Activated B cell treated with CpG ODN at 0.5 μM for 24 hours (primary cell): ENCODE measurements around the gene ADCY3. TPM values are rescaled to one million over a fixed set of nuclear protein-coding genes. Genes with fewer than 3 reads are reported as not detected.

Experiments used
- ATAC-seq: fragments of 200-7000 bp; cut with Tn5 transposase; one replicate; pipeline ENCODE4 v1.10.0; 2021; ENCODE audit warnings: low read depth, mild to moderate bottlenecking, moderate library complexity
- CTCF ChIA-PET: fragments of 350-600 bp; sonication (Branson Sonifier 250); formaldehyde crosslinking; loops from one replicate; lab custom pipeline; 2021; ENCODE audit warnings: antibody characterized with exemption; lab: Charles Lee
- POLR2A ChIA-PET: fragments of 350-600 bp; sonication (Branson Sonifier 250); formaldehyde crosslinking; loops from one replicate; lab custom pipeline; 2021; ENCODE audit warnings: antibody characterized with exemption; lab: Charles Lee
- DNase-seq: peaks from one replicate; pipeline ENCODE4 v3.0.0; 2022
- H3K27ac Mint-ChIP-seq: one replicate; pipeline ENCODE4 v1.8.0; 2020; ENCODE audit warnings: mixed read lengths
- H3K27me3 Mint-ChIP-seq: one replicate; pipeline ENCODE4 v1.8.0; 2021; ENCODE audit warnings: mixed read lengths
- H3K36me3 Mint-ChIP-seq: one replicate; pipeline ENCODE4 v1.8.0; 2021; ENCODE audit warnings: low read depth, mixed read lengths
- H3K4me1 Mint-ChIP-seq: one replicate; pipeline ENCODE4 v1.8.0; 2021; ENCODE audit warnings: mixed read lengths
- H3K4me3 Mint-ChIP-seq: one replicate; pipeline ENCODE4 v1.8.0; 2020; ENCODE audit warnings: mild to moderate bottlenecking, mixed read lengths
- H3K9me3 Mint-ChIP-seq: one replicate; pipeline ENCODE4 v1.8.0; 2020; ENCODE audit warnings: mixed read lengths
- CTCF ChIP-seq: fragments of 200-600 bp; IDR thresholded peaks from one replicate; pipeline ENCODE4 v1.8.0; 2022; ENCODE audit warnings: antibody characterized with exemption, mild to moderate bottlenecking
- intact Hi-C: fragments of 100-400 bp; cut with micrococcal nuclease; formaldehyde crosslinking; loops from one replicate; pipeline ENCODE4 v1.15.1; 2024
- total RNA-seq: library from RNA; stranded (reverse); gene quantifications from 2 replicates; pipeline ENCODE4 v1.2.3, GENCODE V29; 2022

The ADCY3 gene
- total RNA-seq, 1 donor from 2014 or later, result 126 TPM

DNA sequence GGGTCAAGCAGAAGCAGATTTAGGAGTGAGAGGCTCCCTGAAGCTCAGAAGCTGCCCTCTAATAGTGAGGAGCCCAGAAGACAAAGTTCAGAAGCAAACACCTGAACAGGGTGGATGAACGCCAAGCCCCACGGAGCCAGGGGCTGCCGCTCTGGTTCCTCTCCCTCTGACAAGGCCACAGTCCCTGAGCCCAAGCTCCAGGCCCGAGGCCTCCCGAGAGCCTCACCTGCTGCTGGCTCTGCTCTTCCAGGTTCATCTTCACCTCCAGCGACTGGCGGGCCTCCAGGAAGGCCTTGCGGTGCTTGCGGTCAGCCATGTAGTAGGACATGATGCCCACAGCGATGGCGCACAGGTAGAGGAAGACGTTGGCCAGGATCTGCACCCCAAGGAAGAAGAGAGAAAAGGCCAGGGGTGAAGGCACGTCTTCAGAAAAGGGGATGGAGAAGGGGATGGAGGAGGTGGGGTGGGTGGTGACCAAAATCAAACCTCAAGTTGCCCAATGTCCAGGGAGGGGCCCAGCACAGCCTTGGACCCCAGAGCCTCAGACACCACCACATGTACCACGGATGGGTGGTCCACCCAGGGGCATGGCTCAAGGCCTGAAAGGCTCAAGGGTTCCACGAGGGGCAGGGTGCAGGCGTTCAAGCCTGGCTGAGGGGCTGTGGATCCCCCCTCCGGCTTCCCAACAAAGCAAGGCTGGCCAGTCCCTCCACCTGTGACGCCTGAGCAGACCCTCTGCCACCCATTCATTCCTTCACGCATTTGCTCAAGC, 47.5 kb downstream of the ADCY3 start:
- Mint-ChIP-seq H3K4me3 (no peak overlapping the region), H3K4me1 (peaks cover 2% of the 10 kb centered on the region), H3K27ac (no peak overlapping the region), H3K9me3 (no peaks in the 10 kb centered on the region), H3K27me3 (no peaks in the 10 kb centered on the region), H3K36me3 (peaks cover 52% of the 10 kb centered on the region)
- ATAC-seq (no peak), DNase-seq (no peak)
- ChIA-PET POLR2A (no interaction called here), CTCF (no interaction called here)
- intact Hi-C loops, result no loop called here
- no peak for TF ChIP-seq CTCF

GRCh38 chr2:24871852-24872333, 48.1 kb downstream of the ADCY3 start:
- ChIA-PET POLR2A (no interaction called here), CTCF (no interaction called here)
- no peak for TF ChIP-seq CTCF
- intact Hi-C loops, result no loop called here
- Mint-ChIP-seq H3K27me3 (no peaks in the 10 kb centered on the region), H3K4me1 (no peaks in the 10 kb centered on the region), H3K4me3 (no peak overlapping the region), H3K9me3 (no peaks in the 10 kb centered on the region), H3K27ac (no peak overlapping the region), H3K36me3 (peaks cover 51% of the 10 kb centered on the region)
- DNase-seq, result no peak
- no peak for ATAC-seq

DNA sequence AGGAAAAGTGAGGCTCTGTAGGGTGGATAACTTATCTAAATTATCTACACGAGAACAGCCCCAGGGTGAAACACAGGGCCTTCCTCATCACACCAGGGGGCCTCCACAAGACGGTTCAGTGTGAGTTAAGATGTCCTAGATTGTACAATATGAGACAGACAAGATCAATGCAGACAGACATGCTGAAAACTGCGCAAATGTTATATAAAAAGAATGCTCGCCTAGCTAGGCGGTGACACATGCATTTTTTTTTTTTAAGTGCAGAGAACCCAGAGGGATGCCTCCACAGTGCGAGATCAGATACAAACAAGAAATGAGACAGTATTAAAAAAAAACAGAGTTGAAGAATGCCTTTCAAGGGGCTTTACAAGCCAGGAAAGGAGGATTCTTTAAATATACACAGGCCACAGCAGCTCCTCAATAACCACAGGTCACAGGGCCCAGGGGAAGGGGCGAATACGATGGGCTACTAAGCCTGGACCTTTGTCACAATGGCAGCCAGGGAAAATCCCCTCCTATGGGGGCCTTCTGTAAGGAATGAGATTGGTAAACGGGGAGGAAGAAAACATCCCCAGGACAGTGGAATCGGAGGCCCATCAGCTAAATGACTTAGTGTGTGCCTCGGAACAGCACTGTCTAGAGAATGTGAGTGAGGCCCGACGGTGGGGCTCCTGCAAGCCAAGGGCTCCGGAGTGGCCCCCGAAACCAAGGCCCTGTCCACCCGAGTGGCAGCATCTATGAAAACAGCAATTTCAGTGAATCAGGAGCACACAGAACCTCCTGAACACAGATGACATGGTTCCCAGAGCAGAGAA, 48.9 kb downstream of the ADCY3 start:
- Mint-ChIP-seq H3K4me3 (no peak overlapping the region), H3K27me3 (no peaks in the 10 kb centered on the region), H3K36me3 (peaks cover 54% of the 10 kb centered on the region), H3K27ac (no peak overlapping the region), H3K9me3 (no peaks in the 10 kb centered on the region), H3K4me1 (no peaks in the 10 kb centered on the region)
- intact Hi-C loops, result no loop called here
- no peak for TF ChIP-seq CTCF
- ChIA-PET CTCF (no interaction called here), POLR2A (no interaction called here)
- ATAC-seq (no peak), DNase-seq (no peak)

DNA sequence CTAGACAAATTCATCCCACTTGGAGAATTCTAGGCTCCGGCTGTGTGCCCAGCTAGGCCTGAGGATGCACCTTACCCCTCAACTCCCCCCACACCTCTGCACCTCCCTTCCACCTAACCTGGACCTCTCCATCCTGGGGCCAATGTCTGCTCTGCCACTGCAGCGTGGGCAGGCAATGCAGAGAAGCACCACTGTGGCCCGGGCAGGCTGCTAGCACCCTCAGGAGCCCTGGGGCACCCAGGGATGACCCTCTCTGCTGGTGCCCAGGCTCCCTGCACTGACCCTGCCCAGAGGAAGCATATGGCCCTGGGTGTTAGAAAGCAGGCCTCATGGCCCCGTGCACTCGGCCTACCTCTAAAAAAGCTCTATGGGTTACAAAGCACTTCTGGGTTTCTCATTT, 49.6 kb downstream of the ADCY3 start:
- peaks cover 60% of the 10 kb centered on the region for H3K36me3 Mint-ChIP-seq
- POLR2A ChIA-PET, result no interaction called here
- H3K4me3 Mint-ChIP-seq, result no peak overlapping the region
- ATAC-seq (no peak), DNase-seq (no peak)
- intact Hi-C loops, result no loop called here
- CTCF ChIA-PET, result no interaction called here
- H3K27ac Mint-ChIP-seq, result no peak overlapping the region
- H3K27me3 Mint-ChIP-seq, result no peaks in the 10 kb centered on the region
- no peak for TF ChIP-seq CTCF
- H3K9me3 Mint-ChIP-seq, result no peaks in the 10 kb centered on the region
- H3K4me1 Mint-ChIP-seq, result no peaks in the 10 kb centered on the region

- intact Hi-C loops, result no loop called here
- CTCF ChIA-PET, result no interaction called here
- H3K4me1 Mint-ChIP-seq, result no peaks in the 10 kb centered on the region
- ATAC-seq (no peak), DNase-seq (no peak)
- H3K27me3 Mint-ChIP-seq, result no peaks in the 10 kb centered on the region
- POLR2A ChIA-PET, result no interaction called here
- no peak overlapping the region for H3K27ac Mint-ChIP-seq
- peaks cover 54% of the 10 kb centered on the region for H3K36me3 Mint-ChIP-seq
- H3K4me3 Mint-ChIP-seq, result no peak overlapping the region
- no peak for TF ChIP-seq CTCF
- no peaks in the 10 kb centered on the region for H3K9me3 Mint-ChIP-seq
Observed at GRCh38 chr2:24866946-24867345, 53.1 kb downstream of the ADCY3 start.
